Astrocyte (in vitro differentiated cells and primary cell): ENCODE data around the gene DAZAP1. TPM values are rescaled to one million over a fixed set of nuclear protein-coding genes. Genes with fewer than 3 reads are reported as not detected.

Experiments
- DNase-seq: peaks from one replicate; pipeline ENCODE4 v3.0.0-alpha.2; 2010; ENCODE audit warnings: low read depth
- FAIRE-seq: peaks from 2 replicates; lab custom pipeline; 2011; peaks lifted over from hg19 to GRCh38; lab: Jason Lieb, UNC
- H2AFZ ChIP-seq: 2 replicates; pipeline ENCODE4 v1.6.0; 2012; ENCODE audit warnings: low read depth, low read length, inconsistent platforms
- H3K27ac ChIP-seq: 2 replicates; pipeline ENCODE4 v1.5.1; 2011; ENCODE audit warnings: low read depth, low read length, inconsistent platforms
- H3K27me3 ChIP-seq: 2 replicates; pipeline ENCODE4 v1.6.0; 2011; ENCODE audit warnings: low read length, inconsistent platforms; ENCODE audit not compliant: insufficient read depth
- H3K36me3 ChIP-seq: 2 replicates; pipeline ENCODE4 v1.5.1; 2011; ENCODE audit warnings: low read length, inconsistent platforms; ENCODE audit not compliant: insufficient read depth
- H3K4me1 ChIP-seq: 2 replicates; pipeline ENCODE4 v1.5.1; 2011; ENCODE audit warnings: low read length, inconsistent platforms; ENCODE audit not compliant: insufficient read depth
- H3K4me2 ChIP-seq: 2 replicates; pipeline ENCODE4 v1.6.0; 2012; ENCODE audit warnings: low read length, inconsistent platforms
- H3K4me3 ChIP-seq: 2 replicates; pipeline ENCODE4 v1.5.1; 2011; ENCODE audit warnings: low read depth, mild to moderate bottlenecking, low read length, inconsistent platforms; ENCODE audit not compliant: insufficient read depth
- H3K79me2 ChIP-seq: 2 replicates; pipeline ENCODE4 v1.6.0; 2012; ENCODE audit warnings: mild to moderate bottlenecking, low read length, inconsistent platforms; ENCODE audit not compliant: insufficient read depth
- H3K9ac ChIP-seq: 2 replicates; pipeline ENCODE4 v1.6.0; 2012; ENCODE audit warnings: mild to moderate bottlenecking, low read length, inconsistent platforms
- H3K9me3 ChIP-seq: 2 replicates; pipeline ENCODE4 v1.5.1; 2012; ENCODE audit warnings: low read depth, mild to moderate bottlenecking, low read length, inconsistent platforms; ENCODE audit not compliant: insufficient read depth
- H4K20me1 ChIP-seq: 2 replicates; pipeline ENCODE4 v1.6.0; 2012; ENCODE audit warnings: low read length, inconsistent platforms; ENCODE audit not compliant: insufficient read depth
- H3K27ac Mint-ChIP-seq: one replicate; pipeline ENCODE4 v1.8.0; 2021; ENCODE audit warnings: mild to moderate bottlenecking, mixed read lengths; ENCODE audit not compliant: unreplicated experiment
- H3K27me3 Mint-ChIP-seq: one replicate; pipeline ENCODE4 v1.8.0; 2021; ENCODE audit warnings: low read depth, mixed read lengths; ENCODE audit not compliant: unreplicated experiment
- H3K36me3 Mint-ChIP-seq: one replicate; pipeline ENCODE4 v1.8.0; 2021; ENCODE audit warnings: low read depth, mixed read lengths; ENCODE audit not compliant: unreplicated experiment
- H3K4me1 Mint-ChIP-seq: one replicate; pipeline ENCODE4 v1.8.0; 2021; ENCODE audit warnings: low read depth, mixed read lengths; ENCODE audit not compliant: unreplicated experiment
- H3K4me3 Mint-ChIP-seq: one replicate; pipeline ENCODE4 v1.8.0; 2021; ENCODE audit warnings: mild to moderate bottlenecking, moderate library complexity, mixed read lengths; ENCODE audit not compliant: unreplicated experiment
- H3K9me3 Mint-ChIP-seq: one replicate; pipeline ENCODE4 v1.8.0; 2021; ENCODE audit warnings: mild to moderate bottlenecking, mixed read lengths; ENCODE audit not compliant: unreplicated experiment
- CTCF ChIP-seq: IDR thresholded peaks from 2 replicates; pipeline ENCODE4 v1.5.1; 2011; ENCODE audit warnings: low read depth, mild to moderate bottlenecking, inconsistent platforms, low read length, moderate library complexity; ENCODE audit not compliant: insufficient read depth
- EZH2 ChIP-seq: IDR thresholded peaks from 2 replicates; pipeline ENCODE4 v1.6.1; 2012; ENCODE audit warnings: mild to moderate bottlenecking, low read length, inconsistent platforms; ENCODE audit not compliant: insufficient read depth
- total RNA-seq: library from RNA; stranded (reverse); gene quantifications from 2 replicates; pipeline ENCODE4 v1.2.1, GENCODE V29; 2021

The DAZAP1 gene
- total RNA-seq, 1 donor from 2014 or later: 108 TPM

GRCh38 chr19:1433119-1434039 is 26.0 kb downstream of the DAZAP1 start:
- H3K27ac ChIP-seq: no peak overlapping the region
- DNase-seq: no peak
- no peaks in the 10 kb centered on the region for H3K4me1 Mint-ChIP-seq
- H3K36me3 Mint-ChIP-seq: peaks cover 3% of the 10 kb centered on the region
- FAIRE-seq: no peak
- H3K9me3 Mint-ChIP-seq: no peaks in the 10 kb centered on the region
- no peak overlapping the region for H3K27ac Mint-ChIP-seq
- H3K79me2 ChIP-seq: peaks cover 29% of the 10 kb centered on the region
- TF ChIP-seq CTCF (no peak), EZH2 (no peak)
- H4K20me1 ChIP-seq: peaks cover 34% of the 10 kb centered on the region
- H3K4me2 ChIP-seq: no peak overlapping the region
- H3K9ac ChIP-seq: no peak overlapping the region
- H3K36me3 ChIP-seq: peaks cover 5% of the 10 kb centered on the region
- H2AFZ ChIP-seq: no peak overlapping the region
- no peaks in the 10 kb centered on the region for H3K27me3 Mint-ChIP-seq
- no peaks in the 10 kb centered on the region for H3K9me3 ChIP-seq
- peaks cover 2% of the 10 kb centered on the region for H3K4me1 ChIP-seq
- no peaks in the 10 kb centered on the region for H3K27me3 ChIP-seq
- no peak overlapping the region for H3K4me3 Mint-ChIP-seq
- no peak overlapping the region for H3K4me3 ChIP-seq

DNA sequence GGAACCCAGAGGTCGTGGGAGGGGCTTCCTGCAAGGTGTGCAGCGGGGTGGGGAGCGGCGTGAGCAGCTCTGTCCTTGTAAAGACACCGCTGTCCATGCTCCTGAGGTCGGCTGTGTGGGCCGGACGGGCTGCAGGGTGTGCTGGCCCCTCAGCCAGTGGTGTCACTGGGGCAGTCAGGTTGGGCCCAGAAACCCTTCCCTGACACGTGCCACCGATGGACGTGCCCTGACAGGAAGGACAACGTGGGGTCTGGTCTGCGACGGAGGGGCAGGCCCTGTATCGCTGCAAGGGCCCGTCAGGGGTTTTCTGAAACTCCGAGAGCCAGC is 26.6 kb downstream of the DAZAP1 start:
- no peak overlapping the region for H3K27ac ChIP-seq
- Mint-ChIP-seq H3K4me3 (no peak overlapping the region), H3K36me3 (peaks cover 3% of the 10 kb centered on the region), H3K9me3 (no peaks in the 10 kb centered on the region), H3K27ac (no peak overlapping the region), H3K27me3 (no peaks in the 10 kb centered on the region), H3K4me1 (no peaks in the 10 kb centered on the region)
- H3K4me1 ChIP-seq: peaks cover 2% of the 10 kb centered on the region
- no peak overlapping the region for H2AFZ ChIP-seq
- DNase-seq: no peak
- no peaks in the 10 kb centered on the region for H3K9me3 ChIP-seq
- no peak for TF ChIP-seq CTCF
- TF ChIP-seq EZH2: no peak
- no peak overlapping the region for H3K9ac ChIP-seq
- peaks cover 40% of the 10 kb centered on the region for H4K20me1 ChIP-seq
- H3K79me2 ChIP-seq: peaks cover 34% of the 10 kb centered on the region
- H3K36me3 ChIP-seq: peaks cover 5% of the 10 kb centered on the region
- no peak for FAIRE-seq
- H3K4me3 ChIP-seq: no peak overlapping the region
- H3K4me2 ChIP-seq: no peak overlapping the region
- no peaks in the 10 kb centered on the region for H3K27me3 ChIP-seq

- Mint-ChIP-seq H3K36me3 (peaks cover 5% of the 10 kb centered on the region), H3K4me3 (no peak overlapping the region), H3K4me1 (no peaks in the 10 kb centered on the region), H3K27ac (no peak overlapping the region), H3K27me3 (no peaks in the 10 kb centered on the region), H3K9me3 (no peaks in the 10 kb centered on the region)
- Histone ChIP-seq H3K27me3 (no peaks in the 10 kb centered on the region), H3K9me3 (no peaks in the 10 kb centered on the region), H3K27ac (no peak overlapping the region), H4K20me1 (peaks cover 46% of the 10 kb centered on the region), H3K79me2 (peaks cover 34% of the 10 kb centered on the region), H3K9ac (no peak overlapping the region), H3K4me3 (no peak overlapping the region), H3K4me2 (no peak overlapping the region), H3K4me1 (peaks cover 5% of the 10 kb centered on the region), H3K36me3 (peaks cover 5% of the 10 kb centered on the region), H2AFZ (no peak overlapping the region)
- DNase-seq (no peak), FAIRE-seq (no peak)
- no peak for TF ChIP-seq EZH2
- TF ChIP-seq CTCF: no peak
Observed at GRCh38 chr19:1434577-1435060, 27.2 kb downstream of the DAZAP1 start.
